T follicular helper cell (primary cell): ENCODE results near the gene VIPR1.
"Not testable (repeated sequence)": the region's sequence is repeated elsewhere in the genome, so short reads cannot be mapped to it uniquely, and the experiment has no call there.

Source experiments
- DNase-seq: peaks from one replicate; pipeline ENCODE4 v3.0.0-alpha.2; 2020; ENCODE audit warnings: low read depth

Gene VIPR1

GRCh38 chr3:42533161-42533897 lies 30.9 kb downstream of the VIPR1 start:
- no peak for DNase-seq

- no peak for DNase-seq
Measured at GRCh38 chr3:42535981-42536784, 33.7 kb downstream of the VIPR1 start.

GRCh38 chr3:42537350-42537749 lies 34.9 kb downstream of the VIPR1 start:
- DNase-seq: no peak

- DNase-seq: peak; percentile 49
Measured at GRCh38 chr3:42539871-42540714, 37.6 kb downstream of the VIPR1 start.

- DNase-seq: no peak
Measured at GRCh38 chr3:42541079-42541478, 38.6 kb downstream of the VIPR1 start.

- DNase-seq: no peak
Measured at GRCh38 chr3:42544492-42545283, 42.2 kb downstream of the VIPR1 start.

GRCh38 chr3:42545284-42545900 lies 42.9 kb downstream of the VIPR1 start:
- DNase-seq: no peak

- DNase-seq: no peak
Measured at GRCh38 chr3:42546691-42547213, 44.3 kb downstream of the VIPR1 start.

GRCh38 chr3:42547401-42547945 lies 45.0 kb downstream of the VIPR1 start:
- DNase-seq: peak; percentile 50

GRCh38 chr3:42549131-42549530 lies 46.7 kb downstream of the VIPR1 start:
- DNase-seq: no peak

GRCh38 chr3:42550250-42550649 lies 47.8 kb downstream of the VIPR1 start:
- no peak for DNase-seq

- no peak for DNase-seq
Measured at GRCh38 chr3:42552830-42553229, 50.4 kb downstream of the VIPR1 start.

- DNase-seq: peak; percentile 28
Measured at GRCh38 chr3:42556089-42556632, 53.7 kb downstream of the VIPR1 start.

- not testable (repeated sequence) for DNase-seq
Measured at GRCh38 chr3:42556817-42557216, 54.4 kb downstream of the VIPR1 start.

- DNase-seq: peak; percentile 16
Measured at GRCh38 chr3:42557854-42558253, 55.4 kb downstream of the VIPR1 start.

GRCh38 chr3:42562047-42562907 lies 59.8 kb downstream of the VIPR1 start:
- no peak for DNase-seq

GRCh38 chr3:42569593-42570142 lies 67.2 kb downstream of the VIPR1 start:
- no peak for DNase-seq

GRCh38 chr3:42572278-42572677 lies 69.8 kb downstream of the VIPR1 start:
- no peak for DNase-seq
